Measurements from ENCODE around the gene TBC1D32. TPM values are rescaled to one million over a fixed set of nuclear protein-coding genes. Genes with fewer than 3 reads are reported as not detected.

Gene TBC1D32
- total RNA-seq, 1 experiment from 2014 or later: 10.2 TPM

DNA sequence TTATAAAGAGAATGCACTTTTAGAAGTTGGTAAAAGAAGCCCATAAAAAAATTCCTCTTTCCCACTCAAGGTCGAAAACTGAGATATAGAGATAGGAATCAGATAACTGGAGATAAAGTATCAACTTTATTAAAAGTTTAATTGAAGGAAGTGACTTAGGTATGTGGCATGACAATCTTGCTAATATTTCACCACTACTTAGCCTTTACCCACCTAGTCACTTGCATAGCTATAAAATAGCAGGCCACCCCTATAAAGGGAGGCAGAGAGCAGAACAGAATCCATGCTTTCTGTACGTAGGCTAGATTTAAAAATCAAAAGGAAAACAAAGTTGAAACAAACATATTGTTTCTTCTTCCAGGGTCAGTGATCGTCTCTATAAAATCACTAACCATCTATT is 13.2 kb upstream of the TBC1D32 start:
- no peaks in the 10 kb centered on the region for H3K4me1 Mint-ChIP-seq (ENCODE audit: insufficient read depth, unreplicated experiment)
- H3K36me3 Mint-ChIP-seq (ENCODE audit: insufficient read depth, unreplicated experiment): no peaks in the 10 kb centered on the region
- no peak overlapping the region for H3K27ac Mint-ChIP-seq (ENCODE audit: low read depth, unreplicated experiment)
- CTCF ChIA-PET: no interaction called here
- no TSS peak for BruUV-seq (replicated peaks)
- DNase-seq (ENCODE audit: unreplicated experiment): no peak
- H3K9me3 Mint-ChIP-seq (ENCODE audit: unreplicated experiment): no peaks in the 10 kb centered on the region
- POLR2A ChIA-PET: no interaction called here
- intact Hi-C loops (cut with micrococcal nuclease): no loop called here
- TF ChIP-seq, protein P1, sequence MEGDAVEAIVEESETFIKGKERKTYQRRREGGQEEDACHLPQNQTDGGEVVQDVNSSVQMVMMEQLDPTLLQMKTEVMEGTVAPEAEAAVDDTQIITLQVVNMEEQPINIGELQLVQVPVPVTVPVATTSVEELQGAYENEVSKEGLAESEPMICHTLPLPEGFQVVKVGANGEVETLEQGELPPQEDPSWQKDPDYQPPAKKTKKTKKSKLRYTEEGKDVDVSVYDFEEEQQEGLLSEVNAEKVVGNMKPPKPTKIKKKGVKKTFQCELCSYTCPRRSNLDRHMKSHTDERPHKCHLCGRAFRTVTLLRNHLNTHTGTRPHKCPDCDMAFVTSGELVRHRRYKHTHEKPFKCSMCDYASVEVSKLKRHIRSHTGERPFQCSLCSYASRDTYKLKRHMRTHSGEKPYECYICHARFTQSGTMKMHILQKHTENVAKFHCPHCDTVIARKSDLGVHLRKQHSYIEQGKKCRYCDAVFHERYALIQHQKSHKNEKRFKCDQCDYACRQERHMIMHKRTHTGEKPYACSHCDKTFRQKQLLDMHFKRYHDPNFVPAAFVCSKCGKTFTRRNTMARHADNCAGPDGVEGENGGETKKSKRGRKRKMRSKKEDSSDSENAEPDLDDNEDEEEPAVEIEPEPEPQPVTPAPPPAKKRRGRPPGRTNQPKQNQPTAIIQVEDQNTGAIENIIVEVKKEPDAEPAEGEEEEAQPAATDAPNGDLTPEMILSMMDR (IDR thresholded peaks at IDR 0.05; ENCODE audit: unreplicated experiment): no peak
- H3K4me3 Mint-ChIP-seq (ENCODE audit: unreplicated experiment): no peak overlapping the region
- no peaks in the 10 kb centered on the region for H3K27me3 Mint-ChIP-seq (ENCODE audit: insufficient read depth, unreplicated experiment)

DNA sequence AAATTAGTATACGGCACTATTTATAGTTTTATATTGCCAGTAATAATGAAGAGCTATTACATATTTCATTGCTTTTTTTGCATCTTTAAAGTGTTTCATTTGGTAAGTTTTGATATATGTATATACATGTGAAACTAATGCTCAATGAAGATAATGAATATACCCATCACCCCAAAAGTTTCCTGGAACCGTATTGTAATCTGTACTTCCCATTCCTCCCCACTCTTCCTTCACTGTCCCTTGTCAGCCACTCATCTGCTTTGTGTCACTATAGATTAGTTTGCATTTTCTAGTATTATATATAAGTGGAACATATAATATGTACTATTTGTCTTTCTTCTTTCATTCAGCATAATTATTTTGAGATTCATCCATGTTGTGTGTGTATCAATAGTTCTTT is 10.3 kb upstream of the TBC1D32 start:
- no peaks in the 10 kb centered on the region for H3K9me3 Mint-ChIP-seq (ENCODE audit: unreplicated experiment)
- H3K36me3 Mint-ChIP-seq (ENCODE audit: insufficient read depth, unreplicated experiment): no peaks in the 10 kb centered on the region
- no peak overlapping the region for H3K4me3 Mint-ChIP-seq (ENCODE audit: unreplicated experiment)
- TF ChIP-seq, protein P1 (IDR thresholded peaks at IDR 0.05; ENCODE audit: unreplicated experiment): no peak
- CTCF ChIA-PET: no interaction called here
- POLR2A ChIA-PET: interaction anchor here (2.4 kb wide), 1 partner anchor 10 kb away, joined by 13 read pairs; the partner anchor contains the start of gene TBC1D32
- BruUV-seq (replicated peaks): no TSS peak
- H3K27ac Mint-ChIP-seq (ENCODE audit: low read depth, unreplicated experiment): no peak overlapping the region
- intact Hi-C loops (cut with micrococcal nuclease): no loop called here
- no peaks in the 10 kb centered on the region for H3K4me1 Mint-ChIP-seq (ENCODE audit: insufficient read depth, unreplicated experiment)
- H3K27me3 Mint-ChIP-seq (ENCODE audit: insufficient read depth, unreplicated experiment): no peaks in the 10 kb centered on the region
- no peak for DNase-seq (ENCODE audit: unreplicated experiment)

DNA sequence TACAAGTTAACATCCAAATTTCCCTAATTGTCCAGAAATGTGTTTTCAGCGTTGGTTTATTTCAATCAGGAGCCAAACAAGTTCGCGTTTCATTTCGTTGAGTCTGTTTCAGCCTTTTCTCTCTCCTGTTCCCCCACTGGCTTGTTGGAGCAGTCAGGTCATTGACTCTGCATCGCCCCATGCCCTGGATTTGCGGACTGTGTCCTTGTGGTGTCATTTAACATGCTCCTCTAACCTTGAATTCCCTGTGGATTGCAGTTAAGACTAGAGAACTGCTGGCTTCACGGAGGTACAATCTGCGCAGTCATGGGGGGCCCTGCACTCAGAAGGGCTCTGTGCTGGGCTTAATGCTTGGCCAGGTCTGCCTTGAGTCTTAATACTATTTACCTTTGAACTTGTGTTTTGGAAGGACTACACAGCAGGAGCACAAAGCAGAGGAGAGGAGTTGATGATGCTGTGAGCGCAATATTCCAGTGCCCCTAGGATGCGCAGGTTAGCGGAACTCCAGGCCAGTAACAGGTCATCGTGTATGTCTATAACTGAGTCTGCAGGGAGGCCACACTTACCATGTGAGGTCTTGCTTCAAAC is 5.5 kb upstream of the TBC1D32 start:
- ChIA-PET POLR2A (no interaction called here), CTCF (no interaction called here)
- TF ChIP-seq, protein P1 (IDR thresholded peaks at IDR 0.05; ENCODE audit: unreplicated experiment): no peak
- Mint-ChIP-seq H3K4me3 (ENCODE audit: unreplicated experiment) (no peak overlapping the region), H3K4me1 (ENCODE audit: insufficient read depth, unreplicated experiment) (peaks cover 10% of the 10 kb centered on the region), H3K27ac (ENCODE audit: low read depth, unreplicated experiment) (no peak overlapping the region), H3K9me3 (ENCODE audit: unreplicated experiment) (no peaks in the 10 kb centered on the region), H3K27me3 (ENCODE audit: insufficient read depth, unreplicated experiment) (no peaks in the 10 kb centered on the region), H3K36me3 (ENCODE audit: insufficient read depth, unreplicated experiment) (no peaks in the 10 kb centered on the region)
- BruUV-seq (replicated peaks): no TSS peak
- intact Hi-C loops (cut with micrococcal nuclease): no loop called here
- no peak for DNase-seq (ENCODE audit: unreplicated experiment)

DNA sequence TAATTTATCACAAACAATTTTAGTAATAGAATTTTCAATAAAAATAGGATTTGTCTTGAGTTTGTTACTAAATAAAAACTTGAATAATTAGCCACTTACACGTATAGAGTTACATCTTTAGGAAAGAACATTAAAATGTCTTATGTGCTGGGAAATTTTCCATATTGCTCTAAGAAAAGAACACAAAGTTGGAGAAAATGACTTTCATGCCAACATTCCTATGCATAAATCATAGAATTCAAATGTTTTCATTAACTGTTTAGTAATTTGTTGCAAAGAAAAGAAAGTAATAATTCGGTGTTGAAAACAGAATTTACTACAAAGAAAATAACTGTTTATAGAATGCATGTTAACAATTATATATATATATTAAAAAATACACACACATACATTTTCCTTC is 4.7 kb upstream of the TBC1D32 start:
- POLR2A ChIA-PET: no interaction called here

More for the DNA sequence above, 4.7 kb upstream of the TBC1D32 start:
- BruUV-seq (replicated peaks): no TSS peak
- peaks cover 10% of the 10 kb centered on the region for H3K4me1 Mint-ChIP-seq (ENCODE audit: insufficient read depth, unreplicated experiment)
- intact Hi-C loops (cut with micrococcal nuclease): no loop called here
- TF ChIP-seq, protein P1 (IDR thresholded peaks at IDR 0.05; ENCODE audit: unreplicated experiment): no peak
- H3K36me3 Mint-ChIP-seq (ENCODE audit: insufficient read depth, unreplicated experiment): no peaks in the 10 kb centered on the region
- no peak for DNase-seq (ENCODE audit: unreplicated experiment)
- no peaks in the 10 kb centered on the region for H3K9me3 Mint-ChIP-seq (ENCODE audit: unreplicated experiment)
- no peaks in the 10 kb centered on the region for H3K27me3 Mint-ChIP-seq (ENCODE audit: insufficient read depth, unreplicated experiment)
- CTCF ChIA-PET: no interaction called here
- H3K27ac Mint-ChIP-seq (ENCODE audit: low read depth, unreplicated experiment): no peak overlapping the region
- no peak overlapping the region for H3K4me3 Mint-ChIP-seq (ENCODE audit: unreplicated experiment)

All from MCF 10A (cell line).